Stimulated activated CD4-positive, alpha-beta T cell treated with anti-CD3 and anti-CD28 coated beads, Interleukin-4, amount 100 ng/mL, for 48 hours (primary cell): ENCODE measurements around the gene TMEM181.
"Not testable (repeated sequence)": the region's sequence is repeated elsewhere in the genome, so short reads cannot be mapped to it uniquely, and the experiment has no call there.

Experiments used
- DNase-seq, 2 donors: peaks; one replicate each; pipeline ENCODE4 v3.0.0-alpha.2; 2020; ENCODE audit warnings: low read depth in 2 of 2

Gene TMEM181

DNA sequence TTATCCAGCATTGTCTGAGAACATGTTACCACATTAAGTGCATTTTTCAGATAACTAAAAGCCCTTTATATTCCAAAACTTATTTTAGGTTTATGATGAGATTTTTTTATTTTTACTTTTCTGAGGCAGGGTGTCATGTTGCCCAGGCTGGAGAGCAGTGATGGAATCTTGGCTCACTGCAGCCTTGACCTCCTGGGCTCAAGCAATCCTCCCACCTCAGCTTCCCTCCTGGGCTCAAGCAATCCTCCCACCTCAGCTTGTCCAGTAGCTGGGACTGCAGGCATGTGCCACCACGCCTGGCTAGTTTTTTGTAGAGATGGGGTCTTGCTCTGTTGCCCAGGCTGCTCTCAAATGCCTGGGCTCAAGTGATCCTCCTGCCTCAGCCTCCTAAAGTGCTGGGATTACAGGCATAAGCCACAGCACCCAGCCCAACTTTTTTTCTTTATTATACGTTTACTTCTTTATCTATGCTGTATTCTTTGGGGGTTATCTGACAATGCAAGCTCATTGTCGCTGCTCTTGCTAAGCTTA is 78.5 kb downstream of the TMEM181 start:
- no peak for DNase-seq

DNA sequence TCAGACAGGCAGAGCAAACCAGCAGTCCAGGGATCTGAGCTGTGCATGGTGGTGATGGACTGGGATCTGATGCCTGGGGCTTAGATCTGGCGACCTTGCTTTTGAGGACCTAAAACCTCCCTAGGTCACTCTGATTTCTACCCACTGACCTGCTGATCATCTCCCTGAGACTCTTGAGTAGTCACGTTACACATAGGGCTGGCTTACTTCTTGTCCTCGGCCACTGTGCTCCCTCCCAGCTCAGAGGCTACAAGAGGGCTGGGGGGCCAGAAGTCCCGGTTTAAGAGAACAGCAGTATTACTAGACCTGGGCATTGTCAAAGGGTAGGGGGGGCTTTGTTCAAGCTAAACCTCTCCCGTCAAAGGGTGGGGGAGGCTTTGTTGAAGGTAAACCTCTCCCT is 79.2 kb downstream of the TMEM181 start:
- DNase-seq: no peak

DNA sequence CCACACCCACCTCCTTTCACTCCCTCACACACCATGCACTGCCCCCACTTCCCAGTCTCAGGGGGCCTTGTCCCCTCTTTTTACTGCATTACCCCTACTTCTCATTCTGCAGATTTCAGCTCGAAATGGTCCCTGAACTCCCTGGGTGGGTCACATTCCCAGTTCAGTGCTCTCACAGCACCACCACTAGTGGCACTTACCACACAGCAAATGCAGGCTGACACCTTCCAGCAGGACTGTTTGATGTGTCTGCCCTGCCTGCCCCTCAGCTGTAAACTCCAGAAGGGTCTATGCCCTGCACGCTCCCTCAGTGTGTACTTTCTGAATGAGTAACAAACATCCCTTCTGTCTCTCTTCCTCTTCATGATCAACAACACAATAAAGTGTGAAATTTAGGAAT is 80.6 kb downstream of the TMEM181 start:
- no peak for DNase-seq

DNA sequence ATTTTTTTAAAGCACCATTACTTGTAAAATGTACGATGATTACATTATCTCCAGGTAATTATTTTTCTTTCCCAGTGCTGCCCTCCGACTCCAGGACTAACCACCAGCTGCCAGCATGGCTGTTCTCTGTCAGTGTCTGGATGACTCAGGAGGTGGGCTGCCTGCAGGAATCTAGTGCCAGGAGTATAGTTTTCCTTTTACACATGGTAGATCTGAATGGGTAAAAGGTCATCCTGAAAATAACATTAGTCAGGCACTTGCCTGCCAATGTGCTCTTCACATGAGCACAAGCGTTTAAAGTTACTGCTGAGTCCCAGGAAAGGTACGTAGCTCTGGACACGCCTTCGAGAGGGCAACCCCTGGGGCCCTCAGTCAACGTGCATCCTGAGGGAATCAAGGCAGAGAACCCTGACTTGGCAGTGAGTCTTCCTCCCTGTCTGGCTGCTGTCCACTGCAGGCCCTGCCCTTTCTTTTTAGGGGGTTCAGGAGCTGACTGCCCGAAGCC is 82.3 kb downstream of the TMEM181 start:
- DNase-seq: no peak

DNA sequence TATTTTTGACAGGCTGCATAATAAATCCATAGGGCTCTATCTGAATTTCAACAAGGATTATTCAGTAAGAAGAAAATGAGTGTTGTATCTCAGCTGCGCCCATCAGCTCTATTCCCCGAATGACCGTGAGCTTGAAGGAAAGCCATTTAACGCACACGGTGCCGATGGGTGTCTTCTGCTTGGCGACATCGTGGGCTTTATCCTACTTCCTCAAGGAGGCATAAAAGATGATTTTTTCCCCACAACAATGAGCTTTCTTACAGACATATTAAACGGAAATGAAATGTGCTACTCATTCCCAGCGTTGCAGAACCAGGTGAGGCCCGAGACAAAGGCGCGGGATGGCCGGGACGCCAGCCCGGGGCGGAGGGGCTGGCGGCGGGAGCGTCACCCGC is 83.9 kb downstream of the TMEM181 start:
- DNase-seq: no peak

DNA sequence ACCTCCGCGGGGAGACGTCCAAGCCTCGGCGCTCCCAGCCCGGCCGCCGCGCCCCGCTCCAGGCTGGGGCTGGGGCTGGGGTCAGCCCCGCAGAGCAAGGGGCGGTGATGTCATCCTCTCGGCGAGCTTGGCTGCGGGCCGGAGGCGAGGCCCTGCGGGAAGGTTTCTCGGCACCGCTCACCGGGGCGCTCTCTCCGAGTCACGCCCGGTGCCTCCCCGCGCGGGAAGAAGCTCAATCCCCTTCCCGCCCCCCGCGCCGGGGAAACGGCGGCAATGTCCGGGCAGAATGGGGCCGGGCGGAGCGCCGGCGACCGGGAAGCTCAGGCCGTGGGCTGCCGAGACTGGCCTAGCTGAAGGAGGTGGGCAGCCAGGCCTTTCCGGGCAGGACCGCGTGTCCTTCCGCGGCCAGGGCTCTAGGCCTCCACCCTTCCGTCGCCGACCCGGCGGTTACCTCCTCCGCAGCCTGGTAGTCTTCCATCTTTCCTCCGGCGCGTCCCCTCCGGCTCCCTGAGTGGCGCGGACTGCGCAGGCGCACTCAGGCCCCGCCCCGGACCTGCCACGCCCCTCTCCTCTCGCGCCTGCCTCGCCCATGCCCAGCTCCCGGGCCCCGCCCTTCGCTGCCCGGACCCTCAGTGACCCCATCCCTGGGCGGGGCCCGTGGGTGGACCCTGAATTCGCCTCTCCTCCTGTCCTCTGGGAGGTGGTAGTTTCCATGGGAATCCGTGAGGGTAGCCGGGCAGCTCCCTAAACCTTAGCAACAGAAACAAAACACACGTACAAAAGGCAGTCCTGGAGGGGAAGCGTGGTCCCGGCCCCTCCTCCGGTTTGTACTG is 84.6 kb downstream of the TMEM181 start, which contains the start of gene DYNLT1:
Gene DYNLT1, minus strand, starts transcription at position 513 of the 833 bp plus-strand sequence. Its CDS starts 35 bp downstream, at position 478.
- peak; percentile 85 to 90 for DNase-seq

DNA sequence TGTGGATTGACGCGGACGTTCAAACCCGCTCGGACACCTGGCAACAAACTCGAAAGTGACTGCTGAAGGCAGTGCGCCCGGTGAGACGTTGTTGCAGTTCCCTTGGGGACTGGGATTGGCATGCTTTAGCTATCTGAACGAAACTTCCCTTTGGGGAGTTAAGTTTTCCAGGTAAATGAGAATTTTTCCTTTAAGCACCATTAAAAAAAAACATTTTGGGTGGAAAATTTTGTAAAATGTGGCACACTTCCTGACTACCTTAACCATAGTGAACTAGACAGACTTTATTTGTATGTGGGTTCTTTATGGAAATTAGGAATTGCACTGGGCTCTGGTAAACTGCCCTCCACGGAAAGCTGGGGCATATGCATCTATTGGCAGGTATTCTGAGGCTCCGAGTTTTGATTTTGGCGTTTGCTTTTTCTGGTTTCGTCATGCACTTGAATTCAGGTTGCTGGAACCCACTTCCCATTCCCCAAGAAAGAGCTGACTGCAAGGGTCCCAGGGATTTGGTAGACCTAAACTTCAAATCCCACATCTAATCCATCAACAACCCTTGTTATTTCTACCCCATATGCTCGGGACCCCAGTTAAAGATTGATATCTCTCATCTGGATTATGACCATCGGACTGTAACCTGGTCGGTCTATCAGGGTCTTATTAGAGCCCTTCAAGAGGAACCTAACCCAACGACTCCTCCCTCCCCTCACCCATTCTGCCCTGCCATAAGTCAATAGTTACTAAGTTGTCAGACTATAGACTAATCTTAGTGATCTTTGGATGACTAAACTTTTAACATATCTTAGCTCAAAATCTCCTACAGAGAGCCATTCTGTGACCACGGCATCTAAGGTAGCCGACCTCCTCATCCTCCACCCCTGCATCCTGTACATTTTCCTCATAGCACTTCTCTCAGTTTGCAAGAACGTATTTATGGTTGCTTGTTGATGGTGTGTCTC is 85.5 kb downstream of the TMEM181 start:
- DNase-seq: no peak

DNA sequence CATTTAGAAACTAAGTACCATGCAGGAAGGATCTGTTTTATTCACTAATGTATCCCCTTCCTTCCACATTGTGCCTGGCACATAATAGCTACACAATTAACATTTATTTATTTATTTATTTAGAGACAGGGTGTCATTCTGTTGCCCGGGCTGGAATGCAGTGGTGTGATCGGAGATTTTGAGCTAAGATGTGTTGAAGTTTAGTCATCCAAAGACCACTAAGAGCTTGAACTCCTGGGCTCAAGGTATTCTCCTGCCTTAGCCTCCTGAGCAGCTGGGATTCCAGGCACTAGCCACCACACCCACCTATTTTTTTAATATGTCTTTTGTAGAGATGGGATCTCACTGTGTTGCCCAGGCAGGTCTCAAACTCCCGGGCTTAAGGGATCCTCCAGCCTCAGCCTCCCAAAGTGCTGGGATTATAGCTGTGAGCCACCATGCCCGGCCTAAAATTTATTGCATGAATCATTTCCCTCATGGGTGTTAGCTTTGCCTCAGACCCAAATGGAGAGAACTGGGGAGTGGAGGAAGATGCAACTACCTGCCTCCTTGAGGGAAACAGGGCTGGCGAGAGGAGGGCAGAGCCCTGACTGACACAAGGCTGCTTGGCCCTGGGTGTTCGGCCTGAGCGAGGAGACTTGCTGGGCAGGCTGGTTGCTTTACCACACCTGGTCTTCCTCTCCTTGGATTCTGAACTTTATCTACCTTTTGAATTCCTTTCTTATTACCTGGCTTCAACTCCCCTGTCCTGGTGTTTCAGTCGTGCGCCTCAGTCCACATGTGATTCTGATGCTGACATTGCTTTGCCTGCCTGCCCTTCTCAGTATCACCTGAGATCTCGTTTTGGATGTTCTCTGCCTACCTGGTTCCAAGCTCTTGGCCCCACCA is 86.4 kb downstream of the TMEM181 start:
- no peak for DNase-seq

DNA sequence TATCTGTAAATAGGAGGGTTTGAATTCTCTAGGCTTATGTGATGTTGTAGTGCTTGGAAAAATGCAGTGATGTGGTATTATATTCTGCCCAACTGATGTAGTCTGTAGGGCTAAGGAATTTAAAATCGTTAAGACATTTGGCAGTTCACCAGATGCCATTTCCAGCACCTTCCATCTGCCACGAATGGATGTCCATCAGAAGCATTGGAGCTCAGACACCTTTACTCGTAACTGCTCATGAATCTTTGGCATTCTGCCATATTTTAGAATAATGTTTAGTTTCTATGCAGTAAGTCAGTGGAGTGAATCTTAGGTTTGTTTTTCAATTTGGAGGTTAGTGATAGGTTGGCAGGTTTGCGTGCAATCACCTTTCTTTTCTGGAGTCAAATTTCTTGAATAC is 87.6 kb downstream of the TMEM181 start:
- no peak for DNase-seq

DNA sequence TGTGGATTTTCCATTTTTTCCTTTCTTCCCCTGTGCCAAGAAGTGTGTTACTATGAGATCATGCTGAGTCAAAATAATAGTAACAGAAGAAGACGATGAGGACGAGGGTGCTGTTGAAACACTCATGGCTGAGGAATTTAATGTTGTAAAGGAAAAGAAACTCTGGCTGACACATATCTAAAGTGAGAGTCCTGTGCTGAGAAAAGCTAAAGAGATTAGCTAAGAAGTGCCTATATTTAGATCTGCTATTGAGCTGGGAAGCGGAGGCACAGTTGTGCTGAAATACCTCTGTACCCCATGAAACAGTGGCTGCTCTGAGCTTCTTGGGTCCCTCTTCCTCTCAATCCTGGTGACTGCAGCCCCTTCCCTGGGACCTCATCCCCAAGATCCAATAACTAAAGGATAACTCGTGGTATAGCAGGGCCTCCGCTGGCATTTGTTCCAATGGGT is 88.8 kb downstream of the TMEM181 start:
- no peak for DNase-seq

DNA sequence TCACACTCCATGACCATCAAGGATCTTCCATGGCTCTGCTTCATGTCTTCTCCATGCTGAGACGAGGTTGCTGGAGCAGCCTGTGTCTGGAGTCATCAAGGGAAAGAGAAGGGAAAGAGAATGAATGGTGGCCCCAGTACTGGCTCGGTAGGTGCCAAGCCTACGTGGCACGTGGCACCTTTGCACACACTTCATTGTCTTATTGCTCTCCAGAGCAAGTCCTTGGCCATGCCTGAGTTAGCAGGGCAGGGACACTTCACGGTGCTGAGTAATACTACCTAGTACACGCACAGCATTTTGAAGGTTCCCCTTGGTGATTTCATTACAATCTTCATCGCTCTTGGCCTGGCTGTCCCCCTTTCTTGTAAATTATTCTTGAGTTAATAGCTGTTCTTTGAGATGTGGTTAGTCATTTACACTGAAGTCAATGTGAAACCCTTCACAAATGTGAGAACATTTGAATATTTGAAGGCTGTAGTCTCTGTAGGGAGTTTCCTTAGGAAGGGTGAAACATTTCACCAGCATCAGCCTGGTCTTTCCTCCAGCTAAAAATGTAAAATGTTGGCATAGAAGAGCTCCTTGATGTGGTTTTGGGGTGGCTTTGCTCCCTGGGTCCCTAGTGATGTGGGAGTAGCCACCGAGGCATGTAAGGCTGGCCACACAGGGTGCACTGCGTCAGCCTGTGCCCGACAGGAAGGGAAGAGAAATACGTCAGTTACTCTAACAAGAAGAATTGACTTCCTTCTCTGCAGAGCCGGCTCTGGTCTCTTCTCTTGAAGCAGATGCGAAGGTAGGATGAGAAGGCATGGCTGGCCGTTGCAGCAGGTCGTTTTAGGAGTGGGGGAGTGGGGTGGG is 89.6 kb downstream of the TMEM181 start, which contains the start of gene SYTL3:
Gene SYTL3, plus strand, starts transcription at position 766 of the 855 bp plus-strand sequence. CDS start 13,215 bp downstream, outside the sequence.
- DNase-seq: peak; percentile 65 to 81

DNA sequence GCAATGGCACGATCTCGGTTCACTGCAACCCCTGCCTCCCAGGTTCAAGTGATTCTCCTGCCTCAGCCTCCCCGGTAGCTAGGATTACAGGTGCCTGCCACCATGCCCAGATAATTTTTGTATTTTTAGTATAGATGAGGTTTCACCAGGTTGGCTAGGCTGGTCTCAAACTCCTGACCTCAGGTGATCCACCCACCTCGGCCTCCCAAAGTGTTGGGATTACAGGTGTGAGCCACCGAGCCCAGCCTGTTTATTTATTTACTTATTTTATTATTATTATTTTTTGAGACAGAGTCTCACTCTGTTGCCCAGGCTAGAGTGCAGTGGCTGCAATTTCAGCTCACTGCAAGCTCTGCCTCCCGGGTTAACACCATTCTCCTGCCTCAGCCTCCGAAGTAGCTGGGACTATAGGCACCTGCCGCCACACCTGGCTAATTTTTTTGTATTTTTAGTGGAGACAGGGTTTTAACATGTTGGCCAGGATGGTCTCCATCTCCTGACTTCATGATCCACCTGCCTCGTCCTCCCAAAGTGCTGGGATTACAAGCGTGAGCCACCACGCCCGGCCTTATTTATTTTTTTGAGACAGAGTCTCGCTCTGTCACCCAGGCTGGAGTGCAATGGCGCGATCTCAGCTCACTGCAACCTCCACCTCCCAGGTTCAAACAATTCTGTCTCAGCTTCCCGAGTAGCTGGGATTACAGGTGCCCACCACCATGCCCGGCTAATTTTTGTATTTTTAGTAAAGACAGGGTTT is 92.3 kb downstream of the TMEM181 start:
- DNase-seq: not testable (repeated sequence)

DNA sequence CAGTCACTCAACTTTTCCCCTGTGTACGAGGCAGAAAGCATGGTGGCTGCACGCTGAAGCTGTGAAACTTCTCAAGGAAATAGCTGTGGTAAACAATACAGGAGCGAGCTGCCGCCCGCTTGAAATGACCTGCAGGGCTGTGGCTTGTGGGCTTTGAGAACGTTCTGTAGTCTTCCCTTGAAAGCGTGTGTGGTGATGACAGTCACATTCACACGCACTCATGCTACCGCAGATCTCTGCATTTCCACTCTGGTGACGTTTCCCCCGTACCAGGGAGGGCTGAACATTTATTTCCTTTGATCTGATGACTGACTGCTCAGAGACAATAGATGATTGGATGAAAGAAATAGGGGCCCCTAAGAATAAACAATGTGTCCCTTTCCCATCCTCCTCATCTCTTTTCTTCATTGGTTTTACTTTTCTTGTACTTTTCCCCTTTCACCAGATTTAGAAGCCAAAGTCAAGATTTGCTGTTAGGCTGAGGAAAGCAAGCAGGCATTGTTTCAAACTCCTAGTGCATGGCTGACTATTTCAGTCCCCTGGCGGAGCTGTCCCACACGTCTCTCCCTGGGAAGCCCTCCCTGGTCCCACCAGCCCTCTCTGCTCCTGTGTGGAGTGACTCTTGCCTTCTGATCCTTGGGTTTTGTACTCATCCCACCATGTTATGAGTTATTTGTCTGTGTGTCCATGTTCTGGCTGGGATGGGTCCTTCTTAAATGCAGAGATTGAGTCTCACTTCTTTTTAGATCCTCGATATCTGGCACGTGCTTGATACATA is 93.9 kb downstream of the TMEM181 start:
- peak; percentile 66 to 85 for DNase-seq

DNA sequence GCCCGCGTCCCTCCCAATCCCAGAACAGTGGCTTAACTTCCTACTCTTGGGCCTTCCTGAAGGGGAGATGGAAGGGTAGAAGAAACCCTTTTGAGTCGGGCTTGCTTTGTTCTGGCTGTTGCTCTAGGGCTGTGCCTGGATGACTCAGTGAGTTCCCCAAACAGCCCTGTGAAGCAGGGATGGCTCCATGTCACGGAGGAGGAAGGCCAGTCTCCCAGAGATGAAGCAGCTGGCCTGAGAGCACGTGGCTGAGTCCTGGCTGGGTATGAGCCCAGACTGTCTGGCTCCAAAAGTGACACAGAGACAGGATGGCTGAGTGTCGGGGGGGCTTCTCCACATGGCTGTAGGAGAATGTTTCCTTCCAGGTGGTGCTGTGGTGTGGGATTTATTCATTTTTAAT is 94.6 kb downstream of the TMEM181 start:
- no peak for DNase-seq

DNA sequence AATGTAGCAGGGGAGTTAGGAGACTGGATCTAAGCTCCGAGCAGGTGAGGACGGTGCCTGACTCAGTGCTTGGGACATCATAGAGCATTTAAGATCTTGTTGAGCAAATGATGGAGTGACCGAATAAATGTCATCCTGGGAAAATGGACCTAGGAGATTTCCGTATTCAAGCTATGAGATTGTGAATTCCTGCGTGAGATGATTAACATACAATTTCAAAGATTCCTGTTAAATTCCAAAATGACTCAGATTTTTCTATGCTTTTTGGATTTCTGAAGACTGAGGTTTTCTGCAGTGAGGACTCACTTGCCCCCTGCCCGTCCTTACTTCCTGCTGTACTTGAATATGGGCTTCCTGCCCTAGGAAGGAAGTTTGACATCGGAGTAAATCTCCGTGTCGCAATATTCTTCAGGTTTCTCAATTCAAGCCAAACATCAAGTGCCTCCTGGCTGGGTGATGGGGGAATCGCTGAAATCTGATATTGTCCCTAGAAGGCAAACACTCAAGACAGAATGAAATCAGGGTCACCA is 95.1 kb downstream of the TMEM181 start:
- no peak for DNase-seq

DNA sequence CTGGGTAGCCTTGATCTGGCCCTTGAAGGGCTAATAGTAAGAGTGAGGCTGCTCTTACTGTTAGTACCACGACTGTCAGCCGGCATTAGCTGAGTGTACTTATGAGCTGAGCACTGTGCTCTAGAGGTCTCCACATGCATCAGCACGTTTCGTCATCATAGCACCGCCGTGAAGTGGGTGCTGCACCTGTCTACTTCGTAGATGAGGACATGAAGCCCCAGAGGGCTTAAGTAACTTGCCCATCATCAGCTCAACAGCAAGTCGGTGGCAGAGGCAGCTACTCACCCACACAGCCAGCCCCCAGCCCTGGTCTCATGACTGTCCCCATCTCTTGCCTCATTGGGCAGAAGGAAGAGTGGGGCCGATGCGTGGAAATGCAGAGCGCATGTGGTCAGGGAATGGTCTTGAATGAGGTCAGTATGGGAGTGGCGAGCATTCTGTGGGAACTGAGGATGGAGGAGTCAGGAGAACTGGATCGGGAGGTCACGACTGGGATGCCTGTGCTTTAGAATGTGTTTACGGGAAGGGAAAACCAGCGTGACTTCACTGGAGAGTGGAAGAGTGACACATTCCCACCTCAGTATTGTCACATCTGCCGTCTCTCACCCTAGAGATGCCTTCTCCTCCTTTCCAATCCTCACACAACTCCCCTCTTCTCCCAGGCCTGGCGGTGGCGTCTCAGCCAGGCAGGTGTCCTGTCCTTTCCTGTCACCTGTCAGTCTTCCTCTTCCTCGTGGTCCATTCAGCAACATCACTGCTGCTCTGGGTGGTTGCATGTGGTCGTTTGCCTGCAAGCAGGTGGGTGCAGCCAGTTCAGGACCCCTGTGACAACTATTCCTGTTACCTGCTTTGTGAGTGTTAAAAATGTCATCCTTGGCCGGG is 95.9 kb downstream of the TMEM181 start:
- DNase-seq: no peak

DNA sequence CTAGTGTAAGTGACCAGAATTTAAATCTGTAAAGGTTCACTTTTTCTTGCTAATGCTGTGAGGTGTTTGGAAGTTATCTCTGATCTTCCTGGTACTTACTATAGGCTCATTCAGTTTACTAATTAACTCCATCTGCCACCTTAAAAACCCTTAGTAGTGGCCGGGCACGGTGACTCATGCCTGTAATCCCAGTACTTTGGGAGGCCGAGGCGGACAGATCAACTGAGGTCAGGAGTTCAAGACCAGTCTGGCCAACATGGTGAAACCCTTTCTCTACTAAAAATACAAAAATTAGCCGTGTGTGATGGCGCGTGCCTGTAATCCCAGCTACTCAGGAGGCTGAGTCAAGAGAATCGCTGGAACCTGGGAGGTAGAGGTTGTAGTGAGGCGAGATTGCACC is 97.1 kb downstream of the TMEM181 start:
- not testable (repeated sequence) for DNase-seq
